Kidney epithelial cell (primary cell): ENCODE measurements around the gene KIAA0930. TPM values are rescaled to one million over a fixed set of nuclear protein-coding genes. Genes with fewer than 3 reads are reported as not detected.

Source experiments
- DNase-seq: peaks from one replicate; pipeline ENCODE4 v3.0.0-alpha.2; 2010; ENCODE audit warnings: low read depth
- H3K27me3 ChIP-seq: 2 replicates; pipeline ENCODE4 v1.6.0; 2011; ENCODE audit warnings: low read length; ENCODE audit not compliant: control insufficient read depth, insufficient read depth
- H3K36me3 ChIP-seq: 2 replicates; pipeline ENCODE4 v1.5.1; 2011; ENCODE audit warnings: low read length; ENCODE audit not compliant: control insufficient read depth, insufficient read depth
- H3K4me3 ChIP-seq: 2 replicates; pipeline ENCODE4 v1.5.1; 2011; ENCODE audit warnings: low read depth, mild to moderate bottlenecking, control low read depth, low read length
- total RNA-seq: library from RNA; depleted of rRNA; stranded (reverse); fragments of >200 nt; gene quantifications from 2 replicates; pipeline ENCODE4 v1.2.3, GENCODE V29; 2015
- TF ChIP-seq, protein P1 (sequence below): IDR thresholded peaks from 2 replicates; pipeline ENCODE4 v1.5.1; 2011; ENCODE audit warnings: mild to moderate bottlenecking, moderate library complexity, low read length, control low read depth, inconsistent platforms; ENCODE audit not compliant: insufficient read depth, poor library complexity, severe bottlenecking

The KIAA0930 gene
- total RNA-seq, 1 donor from 2014 or later = 61.1 TPM

GRCh38 chr22:45227645-45228400 is 12.9 kb downstream of the KIAA0930 start:
- no peak overlapping the region for H3K4me3 ChIP-seq
- DNase-seq = no peak
- H3K36me3 ChIP-seq = no peaks in the 10 kb centered on the region
- TF ChIP-seq, protein P1, sequence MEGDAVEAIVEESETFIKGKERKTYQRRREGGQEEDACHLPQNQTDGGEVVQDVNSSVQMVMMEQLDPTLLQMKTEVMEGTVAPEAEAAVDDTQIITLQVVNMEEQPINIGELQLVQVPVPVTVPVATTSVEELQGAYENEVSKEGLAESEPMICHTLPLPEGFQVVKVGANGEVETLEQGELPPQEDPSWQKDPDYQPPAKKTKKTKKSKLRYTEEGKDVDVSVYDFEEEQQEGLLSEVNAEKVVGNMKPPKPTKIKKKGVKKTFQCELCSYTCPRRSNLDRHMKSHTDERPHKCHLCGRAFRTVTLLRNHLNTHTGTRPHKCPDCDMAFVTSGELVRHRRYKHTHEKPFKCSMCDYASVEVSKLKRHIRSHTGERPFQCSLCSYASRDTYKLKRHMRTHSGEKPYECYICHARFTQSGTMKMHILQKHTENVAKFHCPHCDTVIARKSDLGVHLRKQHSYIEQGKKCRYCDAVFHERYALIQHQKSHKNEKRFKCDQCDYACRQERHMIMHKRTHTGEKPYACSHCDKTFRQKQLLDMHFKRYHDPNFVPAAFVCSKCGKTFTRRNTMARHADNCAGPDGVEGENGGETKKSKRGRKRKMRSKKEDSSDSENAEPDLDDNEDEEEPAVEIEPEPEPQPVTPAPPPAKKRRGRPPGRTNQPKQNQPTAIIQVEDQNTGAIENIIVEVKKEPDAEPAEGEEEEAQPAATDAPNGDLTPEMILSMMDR = no peak
- no peaks in the 10 kb centered on the region for H3K27me3 ChIP-seq

DNA sequence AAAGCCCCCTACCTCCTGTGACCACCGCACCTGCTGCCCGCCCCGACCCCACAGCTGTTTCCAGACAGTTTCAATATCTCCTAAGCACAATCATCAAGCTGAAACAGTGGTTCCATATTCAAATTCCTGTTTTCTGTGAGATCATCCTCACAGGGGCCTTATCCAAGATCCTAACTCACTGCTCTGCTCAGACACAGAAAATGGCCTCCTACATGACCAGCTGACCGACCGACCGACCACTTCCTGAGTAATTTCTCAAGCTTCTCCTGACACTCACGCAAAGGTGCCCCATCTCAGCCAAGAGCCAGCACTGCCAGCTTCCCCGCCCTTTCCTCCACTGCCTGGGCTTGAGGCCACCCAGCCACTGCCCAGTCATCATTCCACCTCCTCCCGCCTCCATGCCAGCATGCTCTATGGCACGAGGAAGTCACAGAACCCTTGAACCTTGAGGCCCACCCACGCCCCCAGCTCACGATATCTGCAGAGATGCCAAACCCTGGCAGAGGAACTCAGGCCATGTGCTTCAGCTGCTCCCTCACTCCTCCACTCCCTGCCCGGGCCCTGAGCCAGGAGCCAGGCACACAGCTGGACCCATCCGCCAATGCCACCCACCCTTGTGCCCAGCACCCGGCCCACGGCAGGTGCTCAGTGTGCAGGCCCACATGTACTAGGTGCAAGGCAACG is 14.0 kb downstream of the KIAA0930 start:
- DNase-seq = no peak
- Histone ChIP-seq H3K36me3 (no peaks in the 10 kb centered on the region), H3K27me3 (no peaks in the 10 kb centered on the region), H3K4me3 (no peak overlapping the region)
- TF ChIP-seq, protein P1 = no peak

DNA sequence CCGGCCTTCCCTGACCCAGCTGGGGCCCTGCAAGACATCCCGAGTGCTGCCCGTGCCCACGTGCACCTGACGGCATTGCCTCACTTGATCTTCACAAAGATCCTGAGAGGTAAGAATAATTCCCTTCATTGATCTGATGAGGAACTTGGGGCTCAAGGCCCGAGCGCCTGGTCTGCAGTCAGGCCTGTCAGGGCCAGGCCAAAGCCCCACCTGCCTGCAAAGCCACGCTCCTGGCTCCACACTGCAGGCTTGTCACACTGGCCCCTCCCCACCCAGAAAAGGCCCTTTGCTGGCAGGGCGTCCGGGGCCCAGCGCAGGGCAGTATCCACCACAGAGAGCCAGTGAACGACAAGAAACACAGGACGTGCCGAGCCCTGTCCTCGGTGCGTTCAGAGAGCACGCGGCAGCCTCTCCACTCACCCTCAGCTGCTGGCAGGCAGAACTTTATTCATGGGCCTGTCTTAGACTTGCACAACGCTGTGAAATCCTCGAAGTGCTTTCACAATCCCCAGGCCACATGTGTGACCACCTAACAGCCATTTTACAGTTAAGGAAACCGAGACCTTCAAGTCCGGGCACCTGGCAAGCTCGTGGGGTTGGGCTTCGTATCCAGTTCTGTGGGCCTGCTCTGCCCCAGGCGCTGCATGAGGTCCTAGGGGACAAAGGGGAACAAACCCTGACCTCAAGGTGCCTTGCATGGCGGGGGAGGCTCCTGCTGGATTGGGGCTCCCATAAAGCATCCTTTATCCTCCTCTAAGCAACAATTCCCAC is 14.8 kb downstream of the KIAA0930 start:
- no peaks in the 10 kb centered on the region for H3K36me3 ChIP-seq
- TF ChIP-seq, protein P1 = no peak

DNA sequence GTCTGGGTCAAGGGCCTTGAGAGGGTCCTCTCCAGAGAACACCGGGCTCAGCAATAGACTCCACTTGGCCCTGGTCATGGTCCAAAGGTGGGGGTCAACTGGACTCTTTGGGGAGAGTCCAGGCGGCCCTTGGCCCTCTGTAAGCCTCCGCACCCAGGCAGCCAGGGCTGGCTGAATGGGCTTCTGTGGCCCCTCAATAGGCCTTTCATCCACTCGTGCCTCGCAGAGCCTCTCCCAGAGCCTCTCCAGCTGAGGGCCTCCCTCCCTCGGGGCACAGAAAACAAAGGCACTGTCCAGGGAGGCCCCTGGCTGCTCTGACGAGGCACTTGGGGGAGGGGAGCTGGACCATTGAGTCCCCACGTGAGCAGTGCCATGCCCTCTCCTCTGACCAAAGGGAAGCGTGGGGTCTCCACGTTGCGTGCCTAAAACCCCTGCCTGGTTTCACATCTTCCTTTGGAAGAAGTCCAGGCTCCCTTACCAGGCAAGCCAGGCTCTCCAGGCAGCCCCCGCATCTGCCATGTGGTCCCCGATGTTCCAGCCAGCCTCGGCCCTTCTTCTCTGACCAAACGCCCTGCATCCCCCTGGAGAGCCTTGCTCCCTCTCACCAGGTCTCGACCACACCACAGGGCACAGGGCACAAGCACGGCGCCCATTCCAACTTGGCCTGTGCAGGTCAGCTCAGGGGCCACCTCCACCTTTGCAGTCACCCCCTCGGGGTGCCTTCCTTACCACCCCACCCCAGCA is 15.5 kb downstream of the KIAA0930 start:
- no peak for DNase-seq
- TF ChIP-seq, protein P1 = no peak
- no peak overlapping the region for H3K4me3 ChIP-seq
- no peaks in the 10 kb centered on the region for H3K27me3 ChIP-seq
- no peaks in the 10 kb centered on the region for H3K36me3 ChIP-seq

More for the DNA sequence above, 14.8 kb downstream of the KIAA0930 start:
- Histone ChIP-seq H3K4me3 (no peak overlapping the region), H3K27me3 (no peaks in the 10 kb centered on the region)
- DNase-seq = no peak

DNA sequence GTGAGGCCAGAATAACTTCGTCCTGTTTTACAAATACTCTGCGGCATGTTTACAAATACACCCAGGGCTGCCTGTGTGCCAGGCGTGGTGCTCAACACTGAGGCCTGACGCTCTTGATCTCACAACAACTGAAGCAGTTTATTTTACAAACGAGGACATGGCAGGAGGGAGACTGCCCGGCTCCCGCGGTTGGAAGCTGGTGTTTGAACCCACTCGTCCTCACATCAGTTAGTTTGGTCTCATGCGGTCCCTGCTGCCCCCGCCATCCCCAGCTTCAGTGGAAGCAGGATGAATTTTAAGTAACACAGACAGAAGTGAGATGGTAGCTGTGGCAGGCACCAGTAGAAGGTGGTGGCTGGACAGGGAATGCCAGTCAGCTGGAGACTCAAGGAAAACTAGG is 16.4 kb downstream of the KIAA0930 start:
- no peak overlapping the region for H3K4me3 ChIP-seq
- no peak for DNase-seq
- TF ChIP-seq, protein P1 = no peak
- no peaks in the 10 kb centered on the region for H3K36me3 ChIP-seq
- H3K27me3 ChIP-seq = no peaks in the 10 kb centered on the region
